Measurements from ENCODE around the gene TRAF3IP1. TPM values are rescaled to one million over a fixed set of nuclear protein-coding genes. Genes with fewer than 3 reads are reported as not detected.
"Not testable (repeated sequence)": the region's sequence is repeated elsewhere in the genome, so short reads cannot be mapped to it uniquely, and the experiment has no call there.

The TRAF3IP1 gene
- total RNA-seq, 1 donor from 2014 or later, result 6.0 TPM

DNA sequence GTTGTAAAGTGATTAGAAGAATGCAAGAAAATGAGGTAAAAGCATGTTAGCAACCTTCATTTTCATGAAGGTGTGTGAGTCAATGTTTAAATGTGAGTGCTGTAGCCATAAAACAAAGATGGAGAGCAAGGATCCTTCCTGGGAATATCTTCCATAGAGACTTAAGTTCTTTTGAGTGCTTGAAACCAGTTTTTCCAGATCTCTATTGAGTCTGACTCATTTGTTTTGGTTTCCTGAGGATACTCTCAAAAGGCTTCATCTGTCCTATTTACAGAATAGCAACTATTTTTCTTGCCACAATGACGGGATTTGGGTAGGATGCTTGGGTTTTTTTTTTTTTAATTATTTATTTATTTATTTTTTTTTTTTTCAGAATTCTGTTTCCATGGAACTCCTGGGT, 60.5 kb downstream of the TRAF3IP1 start:
- DNase-seq (ENCODE audit: low spot score), result peak; percentile 36

DNA sequence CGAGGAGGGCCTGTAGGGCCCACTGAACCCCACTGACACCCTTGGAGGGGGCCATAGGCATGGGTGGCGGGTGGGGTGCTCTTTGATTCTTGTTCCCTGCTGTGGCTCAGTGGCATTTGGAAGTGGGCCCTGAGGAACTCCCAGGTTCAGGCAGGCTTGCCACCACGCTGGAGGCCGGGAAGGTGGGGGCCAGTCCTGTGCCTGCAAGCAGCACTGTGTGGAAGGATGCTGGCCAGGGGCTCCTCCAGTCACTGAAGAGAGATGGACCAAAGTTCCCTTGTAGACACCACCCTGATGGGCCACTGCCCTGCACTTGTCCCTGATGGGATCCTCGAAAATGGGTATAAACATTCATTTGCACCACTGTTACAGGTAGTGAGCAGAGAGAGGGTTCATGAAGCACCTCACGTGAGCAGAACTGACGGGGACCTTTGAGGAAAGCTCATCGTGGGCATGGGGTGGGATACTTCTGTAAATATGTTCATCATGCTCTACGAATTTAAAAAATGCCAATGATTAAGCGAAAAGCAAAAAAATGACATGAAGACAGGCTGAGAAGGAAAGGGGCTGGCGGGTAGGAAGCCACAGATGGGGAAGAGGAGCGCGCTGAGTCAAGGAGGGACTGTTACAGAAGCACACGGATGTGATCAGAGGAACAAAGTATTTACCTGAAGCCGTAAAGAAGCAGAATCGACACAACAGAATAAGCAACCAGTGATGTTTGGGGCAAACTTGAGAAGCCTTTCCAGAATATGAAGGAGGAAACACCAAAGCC, 61.2 kb downstream of the TRAF3IP1 start:
- no peak for DNase-seq (ENCODE audit: low spot score)

- DNase-seq (ENCODE audit: low spot score), result no peak
Observed at GRCh38 chr2:238382381-238382781, 62.1 kb downstream of the TRAF3IP1 start.

GRCh38 chr2:238383135-238383534, 62.8 kb downstream of the TRAF3IP1 start:
- no peak for DNase-seq (ENCODE audit: low spot score)

GRCh38 chr2:238383743-238384380, 63.5 kb downstream of the TRAF3IP1 start:
- DNase-seq (ENCODE audit: low spot score), result no peak

DNA sequence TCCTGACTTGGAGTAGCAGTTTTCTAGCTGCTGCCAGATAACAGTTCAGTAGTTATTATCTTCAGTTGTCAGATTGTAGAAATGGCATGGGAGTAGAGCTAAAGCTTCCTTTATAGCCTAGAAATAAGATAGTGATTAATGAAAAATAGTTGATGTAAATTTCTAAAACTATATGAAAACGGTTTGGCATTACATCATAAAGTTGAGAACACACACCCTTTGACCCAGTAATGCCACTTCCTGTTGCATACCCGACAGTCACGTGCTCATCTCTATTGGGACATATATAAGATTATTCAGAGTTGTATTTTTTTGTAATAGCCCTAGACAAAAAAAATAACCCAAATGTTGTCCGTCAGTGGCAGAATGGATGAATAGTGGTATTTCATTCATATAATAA, 67.0 kb downstream of the TRAF3IP1 start:
- DNase-seq (ENCODE audit: low spot score), result no peak

DNA sequence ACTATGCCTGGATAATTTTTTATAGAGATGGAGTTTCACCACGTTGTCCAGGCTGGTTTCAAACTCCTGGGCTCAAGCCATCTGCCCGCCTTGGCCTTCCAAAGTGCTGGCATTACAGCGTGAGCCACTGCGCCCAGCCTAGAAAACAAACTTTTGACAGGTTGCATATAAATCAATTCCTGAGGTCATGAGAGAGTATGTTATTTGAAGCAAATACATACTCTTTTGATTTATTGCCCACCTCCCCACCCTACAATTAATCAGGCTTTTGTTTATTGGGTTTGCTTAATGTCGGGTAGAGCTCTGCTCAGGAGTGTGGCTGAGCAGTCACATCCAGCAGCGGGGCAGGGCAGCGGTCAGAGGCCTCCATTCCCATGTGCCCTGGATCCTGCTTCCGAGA, 68.5 kb downstream of the TRAF3IP1 start:
- no peak for DNase-seq (ENCODE audit: low spot score)

GRCh38 chr2:238389988-238390589, 69.8 kb downstream of the TRAF3IP1 start:
- peak; percentile 59 for DNase-seq (ENCODE audit: low spot score)

GRCh38 chr2:238391042-238391689, 70.8 kb downstream of the TRAF3IP1 start:
- DNase-seq (ENCODE audit: low spot score), result no peak

DNA sequence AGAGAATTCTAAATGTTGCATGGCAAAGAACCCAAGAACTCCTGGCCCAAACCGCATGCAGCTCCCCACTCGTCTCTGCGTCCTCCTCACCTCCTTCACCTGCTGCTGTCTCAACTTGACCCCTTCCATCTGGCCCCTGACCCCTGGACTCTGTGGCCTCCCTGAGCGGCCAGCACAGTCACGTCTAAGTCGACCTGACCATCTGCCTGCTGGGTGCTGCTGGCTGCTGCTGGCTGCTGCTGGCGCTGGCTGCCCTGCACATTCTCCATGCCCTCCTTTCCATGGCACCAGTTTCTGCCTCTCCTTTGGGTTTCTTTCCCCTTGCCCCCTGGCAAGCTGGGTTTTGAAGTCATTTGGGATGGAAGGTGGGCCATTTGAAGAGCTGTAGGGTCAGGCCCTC, 76.3 kb downstream of the TRAF3IP1 start:
- no peak for DNase-seq (ENCODE audit: low spot score)

DNA sequence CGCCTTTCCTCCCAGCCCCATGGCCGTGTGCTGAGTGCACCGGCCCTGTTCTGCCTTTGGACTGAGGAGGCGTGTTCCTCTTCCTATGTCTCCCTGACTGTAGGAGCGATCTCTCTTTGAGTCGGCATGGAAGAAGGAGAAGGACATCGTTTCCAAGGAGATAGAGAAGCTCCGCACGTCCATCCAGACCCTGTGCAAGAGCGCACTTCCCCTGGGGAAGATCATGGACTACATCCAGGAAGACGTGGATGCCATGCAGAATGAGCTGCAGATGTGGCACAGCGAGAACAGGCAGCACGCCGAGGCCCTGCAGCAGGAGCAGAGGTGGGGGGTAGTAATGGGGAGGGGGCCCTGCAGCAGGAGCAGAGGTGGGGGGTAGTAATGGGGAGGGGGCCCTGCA, 77.0 kb downstream of the TRAF3IP1 start:
- DNase-seq (ENCODE audit: low spot score), result no peak

DNA sequence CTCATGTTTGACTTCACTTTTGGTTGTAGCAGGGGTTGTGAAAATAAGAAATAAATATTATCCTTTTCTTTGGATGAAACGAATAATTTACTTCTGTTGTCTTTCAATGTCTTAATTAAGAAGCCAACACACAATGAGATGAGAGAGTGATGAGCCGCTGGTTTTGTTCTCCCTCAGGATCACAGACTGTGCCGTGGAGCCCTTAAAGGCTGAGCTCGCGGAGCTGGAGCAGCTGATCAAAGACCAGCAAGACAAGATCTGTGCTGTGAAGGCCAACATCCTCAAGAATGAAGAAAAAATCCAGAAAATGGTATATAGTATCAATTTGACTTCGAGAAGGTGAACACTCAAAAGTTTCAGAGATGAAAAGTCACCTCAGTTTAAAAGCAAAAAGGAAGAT, 78.3 kb downstream of the TRAF3IP1 start:
- no peak for DNase-seq (ENCODE audit: low spot score)

DNA sequence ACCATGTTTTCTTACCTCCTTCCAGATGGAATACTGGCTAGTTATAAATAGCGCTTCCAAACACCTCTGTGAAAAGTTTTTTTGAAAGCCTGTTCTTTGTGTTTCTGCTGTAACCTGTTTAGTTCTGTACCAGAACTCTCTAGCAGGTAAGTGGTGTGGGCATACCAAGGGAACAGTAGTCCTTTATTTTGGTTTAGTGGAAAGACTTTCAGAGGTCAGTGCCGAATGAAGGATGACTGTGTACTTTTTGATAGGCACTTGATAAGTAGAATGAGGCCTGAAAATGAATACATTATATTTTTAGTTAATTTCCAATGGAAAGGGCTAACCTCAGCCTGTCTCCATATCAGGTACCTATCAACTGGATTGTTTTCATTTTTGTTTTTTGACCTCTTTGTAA, 78.8 kb downstream of the TRAF3IP1 start:
- no peak for DNase-seq (ENCODE audit: low spot score)

DNA sequence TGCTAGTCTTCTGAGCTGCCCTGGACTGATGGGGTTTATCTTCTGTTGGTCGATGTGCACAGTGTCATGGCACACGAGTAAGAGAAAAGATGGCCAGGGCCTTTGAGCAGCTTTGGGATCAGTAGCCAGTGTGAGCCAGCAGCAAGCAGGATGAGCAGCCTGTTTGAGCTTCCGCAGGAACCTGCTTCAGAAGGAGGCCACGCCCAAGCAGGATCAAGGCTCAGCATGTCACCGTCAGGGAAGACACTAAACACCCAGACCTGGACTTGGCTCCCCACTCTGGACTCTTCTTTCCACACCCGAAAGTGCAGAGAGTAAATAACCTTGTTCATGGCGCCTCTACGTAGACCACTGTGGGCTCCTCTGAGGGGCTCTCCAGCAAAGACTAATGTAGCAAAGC, 81.2 kb downstream of the TRAF3IP1 start:
- no peak for DNase-seq (ENCODE audit: low spot score)

DNA sequence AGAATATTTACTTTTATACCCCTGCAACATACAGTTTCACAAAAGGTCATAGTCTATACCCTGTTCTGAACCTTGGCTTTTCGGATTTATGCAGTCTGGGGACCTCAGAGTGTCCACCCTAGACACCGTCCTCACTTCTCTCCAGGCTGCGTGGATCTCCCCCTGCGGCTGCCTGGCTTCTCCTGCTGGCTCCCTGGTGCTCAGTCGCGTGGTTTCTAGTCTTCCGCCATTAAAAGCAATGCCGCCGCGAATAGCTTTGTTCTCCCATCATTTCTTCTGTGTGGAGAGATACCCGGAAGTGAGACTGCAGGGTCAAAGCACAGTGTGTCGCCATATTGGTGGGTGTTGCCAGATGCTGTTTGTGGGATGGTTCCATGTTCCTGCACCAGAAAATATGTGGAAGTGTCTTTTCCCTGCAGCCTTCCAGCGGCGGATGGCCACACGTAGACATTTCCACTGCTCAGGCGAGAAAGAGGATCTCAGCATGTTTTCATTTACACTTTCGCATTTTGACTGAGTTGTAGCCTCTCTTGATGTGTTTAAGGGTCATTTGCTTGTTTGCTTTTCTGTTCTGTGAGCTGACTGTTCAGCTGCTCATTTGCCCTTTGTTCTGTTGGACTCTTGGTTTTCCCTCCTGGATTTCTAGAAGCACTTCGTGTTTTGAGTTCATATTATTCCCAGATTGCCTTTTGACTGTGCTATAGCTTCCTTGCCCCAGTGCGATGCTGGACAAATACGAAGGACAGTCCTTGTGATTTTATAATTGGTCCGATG, 83.5 kb downstream of the TRAF3IP1 start:
- DNase-seq (ENCODE audit: low spot score), result no peak

DNA sequence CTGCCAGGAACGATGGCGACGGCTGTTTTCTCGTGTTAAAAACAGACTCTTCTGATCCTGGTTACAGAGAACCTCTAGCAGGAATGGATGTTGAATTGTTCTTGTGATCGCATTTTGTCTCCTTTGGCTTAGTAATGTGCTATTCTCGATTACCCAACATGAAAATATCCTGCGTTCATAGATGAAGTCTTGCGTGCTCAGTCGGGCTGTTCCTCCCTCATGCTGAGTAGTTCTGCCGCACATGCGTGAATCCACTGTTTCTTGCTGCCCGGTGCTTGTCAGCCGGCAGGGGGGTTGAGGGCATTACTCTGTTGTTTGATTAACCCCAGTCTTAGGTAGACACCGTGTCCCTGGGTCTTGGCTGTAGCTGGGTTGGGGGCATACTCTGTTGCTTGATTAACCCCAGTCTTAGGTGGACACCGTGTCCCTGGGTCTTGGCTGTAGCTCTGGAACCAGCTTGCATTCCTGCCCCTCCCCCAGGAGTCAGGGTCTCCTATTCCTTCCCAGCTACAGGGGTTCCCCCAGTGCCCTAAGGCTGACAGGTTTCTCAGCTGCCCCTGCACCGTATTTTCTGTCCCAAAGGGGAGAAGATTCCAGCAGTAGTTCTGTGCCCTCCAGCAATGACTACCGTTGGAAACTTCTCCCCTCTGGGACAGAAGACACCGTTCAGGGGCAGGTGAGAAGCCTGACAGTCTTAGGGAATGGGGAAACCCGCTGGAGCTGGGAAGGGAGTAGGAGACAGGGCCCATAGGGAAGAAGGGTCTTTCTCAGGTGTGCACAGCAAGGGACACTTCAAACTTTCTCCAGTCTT, 84.3 kb downstream of the TRAF3IP1 start:
- no peak for DNase-seq (ENCODE audit: low spot score)

DNA sequence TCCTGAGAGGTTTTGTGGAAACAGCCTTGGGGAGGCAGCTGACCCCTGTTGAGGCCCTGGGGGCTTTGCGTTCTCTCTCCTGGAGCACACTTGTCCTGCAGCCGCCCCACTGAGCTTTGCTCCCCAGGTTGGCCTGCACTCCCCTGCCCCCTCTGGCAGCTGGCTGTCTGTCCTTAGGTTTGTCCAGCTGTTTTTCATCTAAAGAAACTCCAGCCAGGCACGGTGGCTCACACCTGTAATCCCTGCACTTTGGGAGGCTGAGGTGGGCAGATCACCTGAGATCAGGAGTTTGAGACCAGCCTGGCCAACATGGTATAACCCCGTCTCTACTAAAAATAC, 84.9 kb downstream of the TRAF3IP1 start:
- DNase-seq (ENCODE audit: low spot score), result not testable (repeated sequence)

- DNase-seq (ENCODE audit: low spot score), result no peak
Observed at GRCh38 chr2:238406221-238406997, 86.1 kb downstream of the TRAF3IP1 start.

DNA sequence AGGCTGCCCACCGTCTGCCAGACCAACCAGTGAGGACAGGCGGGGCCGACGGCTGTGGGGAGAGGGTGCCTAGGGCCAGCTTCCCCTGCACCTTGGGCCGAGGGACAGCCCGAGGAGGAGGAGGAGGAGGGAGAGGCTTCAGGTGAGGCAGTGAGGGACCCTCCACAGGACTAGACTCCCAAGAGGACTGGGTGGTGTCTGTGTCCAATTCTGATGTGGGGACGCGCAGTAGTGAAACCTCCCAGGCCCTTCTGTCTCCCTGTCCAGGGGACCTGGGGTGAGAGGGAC, 86.6 kb downstream of the TRAF3IP1 start:
- DNase-seq (ENCODE audit: low spot score), result no peak

DNA sequence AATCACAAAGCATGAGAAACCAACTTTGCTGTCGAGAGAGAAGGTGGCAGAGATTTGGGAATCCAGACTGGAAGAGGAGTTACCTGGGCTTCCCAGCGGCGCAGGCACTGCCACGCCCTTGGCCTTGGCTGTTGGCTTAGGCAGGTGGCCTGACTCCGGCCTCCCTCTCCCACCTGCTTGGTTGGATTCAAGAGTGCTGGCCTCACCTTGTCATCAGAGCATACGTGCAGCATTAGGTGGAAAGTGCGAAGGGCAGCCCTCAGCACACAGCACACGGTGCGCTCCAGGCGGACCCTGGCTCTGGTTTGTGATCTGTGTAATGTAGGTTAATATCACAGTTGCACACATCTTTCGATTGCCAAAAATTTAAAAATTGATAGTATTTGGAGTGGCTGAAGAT, 87.2 kb downstream of the TRAF3IP1 start:
- DNase-seq (ENCODE audit: low spot score), result no peak
